Large intestine (tissue), 3 donors: ENCODE data around the gene SLC2A1. TPM values are rescaled to one million over a fixed set of nuclear protein-coding genes. Genes with fewer than 3 reads are reported as not detected.

Source experiments
- DNase-seq, 2 donors: peaks; one replicate each; pipeline versions ENCODE4 v3.0.0 to v3.0.0-alpha.2; 2013
- H3K27ac ChIP-seq: one replicate; pipeline ENCODE4 v1.5.1; 2013; ENCODE audit warnings: low read length
- H3K27me3 ChIP-seq: 2 replicates; pipeline ENCODE4 v1.6.1; 2013; ENCODE audit warnings: low read length; ENCODE audit not compliant: control insufficient read depth, insufficient read depth
- H3K36me3 ChIP-seq: 2 replicates; pipeline ENCODE4 v1.6.1; 2013; ENCODE audit warnings: low read length; ENCODE audit not compliant: control insufficient read depth, insufficient read depth
- H3K4me1 ChIP-seq: one replicate; pipeline ENCODE4 v1.6.1; 2013; ENCODE audit warnings: low read length; ENCODE audit not compliant: control insufficient read depth, insufficient read depth
- H3K4me3 ChIP-seq: one replicate; pipeline ENCODE4 v1.5.1; 2013; ENCODE audit warnings: low read length
- H3K9me3 ChIP-seq: one replicate; pipeline ENCODE4 v1.6.1; 2013; ENCODE audit warnings: mild to moderate bottlenecking, low read depth, low read length, moderate library complexity; ENCODE audit not compliant: control insufficient read depth
- WGBS: methylation state at CpG from one replicate; pipeline ENCODE4 v1.1.5; 2013; ENCODE audit warnings: low lambda C conversion rate; ENCODE audit not compliant: insufficient coverage; 5-methylcytosine and 5-hydroxymethylcytosine counted together
- polyA plus RNA-seq: library from polyadenylated mRNA; unstranded; fragments of 120-200 nt; gene quantifications from one replicate; pipeline ENCODE4 v1.2.1, GENCODE V29; 2013

The SLC2A1 gene
- polyA plus RNA-seq, 1 donor, result 58.7 TPM

DNA sequence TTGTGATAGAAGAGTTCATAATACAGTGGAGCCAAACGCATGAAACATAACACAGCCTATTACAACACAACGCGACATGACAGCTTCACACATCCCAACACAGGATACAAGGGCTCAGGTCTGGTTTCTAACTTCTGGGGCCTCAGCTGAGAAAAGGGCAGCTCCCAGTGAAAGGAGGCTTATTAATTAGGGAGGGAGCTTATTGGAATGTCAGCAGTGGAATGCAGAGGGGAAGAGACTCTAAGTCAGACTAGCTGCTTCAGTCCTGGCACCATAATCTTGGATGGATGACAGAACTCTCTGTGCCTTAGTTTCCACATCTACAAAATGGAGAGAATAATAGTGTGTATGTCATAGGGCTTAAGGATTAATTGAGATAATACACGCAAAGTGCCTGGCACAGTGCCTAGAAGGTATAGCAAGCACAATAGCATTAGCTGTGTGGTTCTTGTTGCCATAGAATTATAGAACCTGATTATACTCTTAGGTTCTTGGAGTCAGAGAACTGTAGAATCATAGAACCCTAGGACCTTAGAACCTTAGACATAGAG is 22.7 kb upstream of the SLC2A1 start:
- no peaks in the 10 kb centered on the region for H3K27me3 ChIP-seq
- no peaks in the 10 kb centered on the region for H3K9me3 ChIP-seq
- peak in 1 of 2 donors; percentile 33 for DNase-seq
- peaks cover 21% of the 10 kb centered on the region for H3K4me1 ChIP-seq
- H3K4me3 ChIP-seq, result no peak overlapping the region
- WGBS, result no CpG with 5 or more reads among the region's 4 CpGs
- no peaks in the 10 kb centered on the region for H3K36me3 ChIP-seq
- peak overlapping the region; percentile 87 for H3K27ac ChIP-seq

GRCh38 chr1:42979896-42980800 is 21.5 kb upstream of the SLC2A1 start:
- no peaks in the 10 kb centered on the region for H3K9me3 ChIP-seq
- 20% methylated on average over 1 of the region's 9 CpGs for WGBS
- H3K36me3 ChIP-seq, result no peaks in the 10 kb centered on the region
- H3K27me3 ChIP-seq, result no peaks in the 10 kb centered on the region
- H3K4me3 ChIP-seq, result peak overlapping the region; percentile 31
- peaks cover 21% of the 10 kb centered on the region for H3K4me1 ChIP-seq
- peak overlapping the region; percentile 87 for H3K27ac ChIP-seq
- peak; percentile 95 to 98 for DNase-seq

- H3K4me1 ChIP-seq, result peaks cover 21% of the 10 kb centered on the region
- no peak overlapping the region for H3K27ac ChIP-seq
- H3K27me3 ChIP-seq, result no peaks in the 10 kb centered on the region
- WGBS, result no CpG with 5 or more reads among the region's 2 CpGs
- no peaks in the 10 kb centered on the region for H3K36me3 ChIP-seq
- no peak for DNase-seq
- H3K4me3 ChIP-seq, result no peak overlapping the region
- H3K9me3 ChIP-seq, result no peaks in the 10 kb centered on the region
Observed at GRCh38 chr1:42979036-42979430, 20.4 kb upstream of the SLC2A1 start.

DNA sequence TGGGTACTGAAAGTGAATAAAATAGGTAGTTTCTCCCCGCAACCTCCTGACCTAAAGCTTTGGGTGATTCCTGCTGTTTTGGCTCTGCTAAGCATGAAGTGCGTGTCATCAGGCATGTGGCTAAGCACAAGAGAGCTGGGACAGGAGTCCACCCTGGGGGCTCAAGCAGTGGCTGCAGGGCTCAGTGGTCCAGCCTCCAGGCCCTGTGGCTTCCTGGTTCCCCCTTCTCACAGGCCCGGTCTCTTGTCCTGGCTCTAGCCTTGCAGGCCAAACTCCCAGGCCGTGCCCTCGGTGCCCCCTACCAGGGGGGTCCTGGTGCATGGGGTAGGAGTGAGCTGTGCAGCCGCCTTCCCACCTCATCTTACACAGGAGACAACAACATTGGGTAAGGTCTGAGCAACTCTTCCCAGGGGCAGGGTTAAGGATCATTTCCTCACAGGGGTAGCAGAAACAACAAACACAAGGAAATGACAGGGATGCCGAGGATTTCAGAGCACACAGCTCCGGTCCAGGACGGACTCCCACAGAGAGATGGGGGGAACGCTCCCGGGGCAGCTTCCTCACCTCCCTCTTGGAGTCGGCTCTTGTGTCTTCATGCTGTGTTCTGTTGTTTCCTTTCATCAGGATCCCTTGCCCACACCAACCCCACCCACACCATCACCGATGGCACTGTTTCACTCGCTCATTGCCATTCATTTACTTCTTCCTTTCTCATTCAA is 19.8 kb upstream of the SLC2A1 start:
- no peak for DNase-seq
- Histone ChIP-seq H3K27ac (no peak overlapping the region), H3K36me3 (no peaks in the 10 kb centered on the region), H3K27me3 (no peaks in the 10 kb centered on the region), H3K9me3 (no peaks in the 10 kb centered on the region), H3K4me3 (no peak overlapping the region), H3K4me1 (peaks cover 21% of the 10 kb centered on the region)
- no CpG with 5 or more reads among the region's 14 CpGs for WGBS

GRCh38 chr1:42977653-42978052 is 19.0 kb upstream of the SLC2A1 start:
- Histone ChIP-seq H3K27me3 (no peaks in the 10 kb centered on the region), H3K4me3 (no peak overlapping the region), H3K4me1 (peaks cover 26% of the 10 kb centered on the region), H3K27ac (no peak overlapping the region), H3K36me3 (no peaks in the 10 kb centered on the region), H3K9me3 (no peaks in the 10 kb centered on the region)
- no CpG with 5 or more reads among the region's 1 CpG for WGBS
- no peak for DNase-seq

DNA sequence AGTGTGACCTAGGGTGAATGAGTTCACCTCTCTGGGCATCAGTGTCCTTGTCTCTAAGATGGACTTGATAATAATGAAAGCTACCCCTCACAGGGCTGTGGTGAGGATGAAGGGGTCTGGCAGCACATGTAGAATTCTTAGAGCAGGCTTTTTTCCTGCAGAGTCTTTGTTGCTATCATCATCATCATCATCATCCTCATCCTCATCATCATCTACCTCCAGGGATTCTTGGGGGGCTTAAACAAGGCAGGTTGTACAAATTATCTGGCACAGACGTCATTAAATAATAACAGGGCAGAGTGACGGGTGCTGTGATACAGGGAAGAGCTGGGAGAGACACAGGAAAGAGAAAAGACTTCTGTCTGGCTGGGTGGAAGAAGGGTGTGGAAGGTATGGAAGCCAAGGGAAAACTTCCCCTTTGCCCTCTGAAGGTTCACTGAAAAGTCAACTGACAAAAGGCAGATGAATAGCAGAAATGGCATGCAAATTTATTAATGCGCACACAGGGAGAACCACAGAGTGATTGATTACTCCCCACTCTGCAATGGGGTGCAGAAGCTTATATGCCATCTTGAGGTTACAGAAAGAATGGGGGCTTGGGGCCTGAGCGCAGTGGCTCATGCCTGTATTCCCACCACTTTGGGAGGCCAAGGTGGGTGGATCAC is 17.0 kb upstream of the SLC2A1 start:
- Histone ChIP-seq H3K9me3 (no peaks in the 10 kb centered on the region), H3K27ac (no peak overlapping the region), H3K27me3 (no peaks in the 10 kb centered on the region), H3K4me1 (peaks cover 17% of the 10 kb centered on the region), H3K36me3 (no peaks in the 10 kb centered on the region), H3K4me3 (no peak overlapping the region)
- DNase-seq, result peak in 1 of 2 donors; percentile 20
- no CpG with 5 or more reads among the region's 4 CpGs for WGBS

DNA sequence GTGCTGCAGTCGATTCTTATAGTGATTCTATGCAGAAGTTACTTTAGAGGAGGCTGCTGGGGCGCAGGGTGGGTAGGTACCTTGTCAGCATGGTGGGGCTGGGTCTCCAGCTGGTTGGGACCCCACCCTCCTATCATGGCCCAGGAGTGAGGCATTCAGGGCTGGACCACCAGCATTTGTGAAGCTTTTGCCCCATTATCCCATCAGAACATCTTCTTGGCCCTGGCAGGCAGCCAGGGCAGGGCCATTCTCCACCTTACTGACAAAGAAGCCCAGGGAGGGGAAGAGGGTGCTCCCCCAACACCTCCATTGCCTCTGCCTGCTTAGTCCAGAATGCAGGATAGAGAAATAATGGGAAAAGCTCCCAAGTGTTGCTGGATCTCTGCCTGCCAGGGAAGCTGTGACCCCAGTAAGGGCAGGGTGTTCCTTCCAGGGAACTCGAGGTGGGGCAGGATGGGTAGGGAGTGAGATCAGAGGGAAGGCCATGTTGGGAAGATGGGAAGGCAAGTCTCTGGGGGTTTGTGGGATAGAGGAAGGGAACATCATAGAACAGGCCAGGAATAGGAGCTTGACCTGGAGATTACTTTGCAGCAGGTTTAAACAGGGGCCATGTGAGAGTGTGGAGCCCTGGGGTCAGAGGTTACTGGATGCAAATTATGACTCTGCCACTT is 16.2 kb upstream of the SLC2A1 start:
- no peaks in the 10 kb centered on the region for H3K27me3 ChIP-seq
- no peak overlapping the region for H3K27ac ChIP-seq
- peak in 1 of 2 donors; percentile 2 for DNase-seq
- H3K4me1 ChIP-seq, result peaks cover 10% of the 10 kb centered on the region
- H3K9me3 ChIP-seq, result no peaks in the 10 kb centered on the region
- H3K36me3 ChIP-seq, result no peaks in the 10 kb centered on the region
- no CpG with 5 or more reads among the region's 3 CpGs for WGBS
- no peak overlapping the region for H3K4me3 ChIP-seq

DNA sequence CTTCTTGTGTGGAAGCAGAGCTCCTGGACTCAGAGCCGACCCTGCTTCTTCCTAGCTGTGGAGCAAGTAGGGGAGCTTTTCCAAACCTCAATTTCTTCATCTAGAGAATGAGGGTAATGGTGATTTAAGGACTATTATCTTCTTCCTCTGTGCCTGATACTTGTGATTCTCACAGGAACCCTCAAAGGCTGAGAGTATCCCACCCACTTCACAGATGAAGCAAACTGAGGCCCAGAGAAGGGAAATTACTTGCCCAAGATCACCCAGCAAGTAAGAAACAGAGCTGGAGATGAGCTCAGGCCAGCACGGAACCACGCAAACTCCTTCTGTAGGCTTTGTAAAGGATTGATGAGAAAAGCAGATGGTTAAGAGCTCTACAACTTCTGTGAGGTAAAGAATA is 15.1 kb upstream of the SLC2A1 start:
- no CpG with 5 or more reads among the region's 3 CpGs for WGBS
- Histone ChIP-seq H3K4me3 (no peak overlapping the region), H3K36me3 (no peaks in the 10 kb centered on the region), H3K9me3 (no peaks in the 10 kb centered on the region), H3K27me3 (no peaks in the 10 kb centered on the region), H3K27ac (no peak overlapping the region), H3K4me1 (peaks cover 5% of the 10 kb centered on the region)
- no peak for DNase-seq

GRCh38 chr1:42973286-42973685 is 14.6 kb upstream of the SLC2A1 start:
- Histone ChIP-seq H3K4me3 (no peak overlapping the region), H3K9me3 (no peaks in the 10 kb centered on the region), H3K4me1 (peaks cover 5% of the 10 kb centered on the region), H3K36me3 (no peaks in the 10 kb centered on the region), H3K27ac (no peak overlapping the region), H3K27me3 (no peaks in the 10 kb centered on the region)
- 60% methylated on average over 1 of the region's 11 CpGs for WGBS
- DNase-seq, result peak; percentile 76 to 80
